ENCODE measurements around the gene LGALS12.

The LGALS12 gene, protein sequence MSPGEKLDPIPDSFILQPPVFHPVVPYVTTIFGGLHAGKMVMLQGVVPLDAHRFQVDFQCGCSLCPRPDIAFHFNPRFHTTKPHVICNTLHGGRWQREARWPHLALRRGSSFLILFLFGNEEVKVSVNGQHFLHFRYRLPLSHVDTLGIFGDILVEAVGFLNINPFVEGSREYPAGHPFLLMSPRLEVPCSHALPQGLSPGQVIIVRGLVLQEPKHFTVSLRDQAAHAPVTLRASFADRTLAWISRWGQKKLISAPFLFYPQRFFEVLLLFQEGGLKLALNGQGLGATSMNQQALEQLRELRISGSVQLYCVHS

DNA sequence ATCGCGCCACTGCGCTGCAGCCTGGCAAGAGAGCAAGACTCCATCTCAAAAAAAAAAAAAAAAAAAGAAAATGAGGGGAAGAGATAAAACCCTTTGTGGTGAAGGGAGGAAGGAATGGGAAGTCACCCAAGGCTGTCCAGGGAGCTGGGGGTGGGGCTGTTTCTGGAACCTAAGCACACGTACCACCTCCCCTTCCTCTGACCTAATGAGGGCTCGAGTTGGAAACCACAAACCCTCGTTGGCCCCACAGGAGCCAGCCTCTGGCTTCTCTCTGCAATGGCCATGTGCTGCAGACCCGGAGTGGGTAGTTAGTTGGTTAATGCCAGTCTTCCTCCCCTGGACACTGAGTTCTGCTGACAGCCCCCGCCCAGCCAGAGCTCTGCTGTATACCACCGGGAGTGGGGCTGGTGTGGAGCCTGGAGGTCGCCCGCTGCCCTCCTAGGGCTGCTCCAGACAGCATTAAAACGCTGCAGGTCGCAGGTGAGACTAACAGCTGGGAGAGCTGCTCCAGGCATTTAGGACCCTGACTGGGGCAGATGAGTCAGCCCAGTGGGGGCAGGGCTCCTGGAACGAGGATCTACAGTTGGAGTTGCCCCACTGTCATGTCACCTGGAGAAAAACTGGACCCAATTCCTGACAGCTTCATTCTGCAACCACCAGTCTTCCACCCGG lies at the start of gene LGALS12:
TSS of gene LGALS12 (plus strand) at position 228 of the 672 bp plus-strand sequence. CDS start at position 603, 375 bp downstream.
- no peak for DNase-seq

DNA sequence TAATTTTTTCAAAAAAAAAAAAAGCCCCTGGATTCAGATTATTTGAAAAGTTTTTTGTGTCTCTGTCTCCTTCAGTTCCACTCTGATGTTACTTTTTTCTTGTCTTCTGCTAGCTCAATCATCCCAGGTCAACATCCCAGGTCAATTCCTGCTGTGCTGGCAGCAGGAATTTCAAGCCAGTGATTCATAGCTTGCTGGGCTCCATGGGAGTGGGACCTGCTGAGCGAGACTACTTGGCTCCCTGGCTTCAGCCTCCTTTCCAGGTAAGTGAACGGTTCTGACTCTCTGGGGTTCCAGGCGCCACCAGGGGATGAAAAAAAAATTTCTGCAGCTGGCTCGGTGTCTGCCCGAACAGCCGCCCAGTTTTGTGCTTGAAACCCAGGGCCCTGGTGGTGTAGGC lies 46.3 kb upstream of the LGALS12 start:
- no peak for DNase-seq

DNA sequence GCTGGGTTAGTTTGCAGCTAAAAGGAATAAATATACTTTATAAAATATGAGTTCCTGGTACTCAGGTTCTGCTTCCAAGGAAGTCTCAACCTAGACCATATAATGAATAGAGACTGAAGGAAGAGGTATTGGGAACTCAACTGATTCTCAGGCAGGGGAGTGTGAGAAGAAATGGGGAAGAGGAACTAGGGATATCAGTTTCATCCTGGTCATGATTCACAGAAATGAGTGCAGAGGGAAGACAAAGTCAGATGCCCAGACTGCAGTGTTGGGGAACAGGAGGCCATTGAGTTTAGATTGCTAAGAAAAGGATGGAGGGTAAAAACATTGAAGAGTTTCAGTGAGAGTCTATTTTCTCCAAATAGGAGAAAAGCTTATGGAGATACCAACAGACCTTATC lies 43.7 kb upstream of the LGALS12 start:
- no peak for DNase-seq

DNA sequence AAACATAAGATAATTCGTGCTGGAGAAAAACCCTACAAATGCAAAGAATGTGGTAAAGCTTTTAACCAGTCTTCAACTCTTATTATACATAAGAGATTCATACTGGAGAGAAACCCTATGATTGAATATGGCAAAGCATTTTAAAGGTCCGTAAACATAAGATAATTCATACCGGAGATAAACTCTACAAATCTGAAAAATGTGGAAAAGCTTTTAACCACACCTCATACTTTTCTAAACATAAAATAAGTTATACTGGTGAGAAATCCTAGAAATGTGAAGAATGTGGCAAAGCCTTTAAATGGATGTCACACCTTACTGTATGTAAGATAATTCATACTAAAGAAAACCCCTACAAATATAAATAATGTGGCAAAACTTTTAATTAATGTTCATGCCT lies 35.6 kb upstream of the LGALS12 start:
- DNase-seq = no peak

DNA sequence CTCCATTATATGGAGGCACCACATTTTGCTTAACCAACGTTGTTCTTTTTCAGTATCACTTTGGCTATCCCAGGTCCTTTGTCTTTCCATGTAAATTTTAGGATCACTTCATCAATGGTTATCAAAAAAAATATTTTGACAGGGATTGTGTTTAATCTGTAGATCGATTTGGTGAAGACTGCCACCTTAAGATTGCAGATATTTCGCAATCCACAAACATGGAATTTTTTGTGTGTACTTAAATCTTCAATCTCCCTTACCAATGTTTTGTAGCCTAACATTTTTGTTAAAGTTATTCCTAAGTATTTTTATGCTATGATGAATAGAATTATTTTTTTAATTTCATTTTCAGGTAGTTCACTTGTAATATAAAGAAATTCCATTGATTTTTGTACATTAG lies 33.5 kb upstream of the LGALS12 start:
- no peak for DNase-seq

DNA sequence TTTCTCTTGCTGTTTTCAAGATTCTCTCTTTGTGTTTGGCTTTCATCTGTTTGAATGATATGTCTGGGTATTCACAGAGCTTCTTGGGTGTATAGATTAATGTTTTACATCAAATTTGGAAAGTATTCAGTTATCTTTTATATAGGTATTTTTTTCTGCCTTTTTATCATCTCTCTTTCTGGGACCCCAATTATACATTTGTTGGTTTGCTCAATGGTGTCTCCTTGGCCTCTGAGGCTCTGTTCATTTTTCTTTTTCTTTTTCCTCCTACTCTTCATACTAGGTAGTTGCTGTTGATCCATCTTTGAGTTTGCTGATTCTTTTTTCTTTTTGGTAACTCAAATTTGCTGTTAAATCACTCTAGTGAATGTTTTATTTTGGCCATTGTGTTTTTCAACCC lies 29.3 kb upstream of the LGALS12 start:
- DNase-seq = no peak

DNA sequence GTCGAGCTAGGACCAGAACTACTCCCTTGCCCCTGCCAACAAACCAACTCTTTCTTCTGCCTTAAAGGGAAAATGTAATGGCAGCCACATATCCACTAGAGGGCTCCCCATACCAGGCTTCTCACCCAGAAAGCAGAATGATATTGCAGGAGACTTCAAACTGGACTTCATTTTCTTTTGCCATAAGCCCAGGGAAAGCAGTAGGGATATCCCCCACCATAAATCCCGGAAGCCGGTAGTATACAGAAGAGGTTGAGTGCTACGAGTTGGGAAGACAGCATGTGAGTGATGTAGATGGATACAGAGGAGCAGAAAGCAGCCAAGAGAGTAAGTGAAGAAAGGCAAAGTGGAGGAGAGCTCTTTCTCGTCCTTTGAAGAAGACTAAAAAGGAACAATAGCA lies 27.0 kb upstream of the LGALS12 start:
- peak; percentile 72 for DNase-seq

DNA sequence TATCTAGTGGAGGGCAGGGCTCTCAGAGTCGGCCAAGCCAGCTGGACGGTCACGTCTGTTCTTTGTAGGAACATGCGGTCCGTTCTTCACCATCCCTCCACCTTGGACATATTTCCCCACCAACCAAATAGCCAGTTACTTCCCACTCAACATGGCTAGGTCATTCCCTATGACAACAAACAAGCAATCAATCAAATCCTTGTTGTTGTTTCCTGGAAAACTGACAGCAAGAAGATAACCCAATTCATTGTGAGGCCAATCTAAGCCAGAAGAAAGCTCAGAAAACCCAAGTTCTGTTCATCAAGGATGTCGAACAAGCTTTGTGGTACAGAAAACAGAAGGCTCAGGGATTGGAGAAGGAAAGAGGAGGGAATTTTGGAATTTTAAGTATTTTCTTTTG lies 25.8 kb upstream of the LGALS12 start:
- no peak for DNase-seq

DNA sequence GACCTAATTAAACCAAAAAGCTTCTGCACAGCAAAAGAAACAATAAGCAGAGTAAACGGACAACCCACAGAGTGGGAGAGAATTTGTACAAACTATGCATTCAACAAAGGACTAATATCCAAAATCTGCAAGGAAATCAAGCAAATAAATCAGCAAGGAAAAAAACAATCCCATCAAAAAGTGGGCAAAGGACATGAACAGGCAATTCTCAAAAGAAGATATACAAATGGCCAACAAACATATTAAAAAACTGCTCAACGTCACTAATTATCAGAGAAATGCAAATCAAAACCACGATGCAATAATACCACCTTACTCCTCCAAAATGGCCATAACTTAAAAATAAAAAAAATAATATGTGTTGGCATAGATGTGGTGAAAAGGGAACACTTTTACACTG lies 20.1 kb upstream of the LGALS12 start:
- DNase-seq = no peak

DNA sequence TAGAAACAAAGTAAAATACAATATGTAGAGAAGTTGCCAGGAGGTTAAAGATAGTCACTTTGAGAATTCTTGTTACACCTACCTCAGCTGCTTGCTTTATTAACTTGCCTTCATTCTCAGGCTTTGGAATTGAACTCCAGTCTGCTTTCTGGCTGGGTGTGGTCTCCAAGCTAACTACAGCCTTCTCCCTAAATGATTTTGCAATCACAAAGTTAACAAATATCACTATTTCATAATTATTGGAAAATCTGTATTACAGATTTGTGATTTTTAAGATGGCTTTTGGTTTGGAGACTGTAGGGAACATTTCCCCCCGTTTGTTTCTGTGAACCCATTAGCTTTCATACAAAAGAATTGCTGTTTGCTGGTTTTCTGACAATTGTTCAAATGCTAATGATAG lies 17.1 kb upstream of the LGALS12 start:
- DNase-seq = no peak

DNA sequence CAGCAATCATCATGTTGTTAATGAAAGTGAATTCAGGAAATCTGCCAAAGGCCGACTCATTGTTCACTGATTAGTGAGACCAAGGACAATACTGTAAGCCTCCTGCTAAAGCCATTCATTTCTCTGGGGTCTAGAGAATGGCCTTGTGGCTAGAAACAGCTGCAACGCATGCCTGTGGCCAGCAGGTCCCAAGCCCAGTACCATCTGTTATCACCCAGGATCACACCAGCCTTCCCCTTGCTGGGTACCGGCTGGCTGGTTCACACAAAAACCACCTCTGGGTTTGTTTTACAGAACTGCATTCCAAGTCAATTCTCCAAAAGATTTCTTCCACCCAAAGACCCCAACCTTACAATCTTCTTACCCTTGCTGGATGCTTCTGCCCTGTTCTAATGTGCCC lies 16.0 kb upstream of the LGALS12 start:
- no peak for DNase-seq

DNA sequence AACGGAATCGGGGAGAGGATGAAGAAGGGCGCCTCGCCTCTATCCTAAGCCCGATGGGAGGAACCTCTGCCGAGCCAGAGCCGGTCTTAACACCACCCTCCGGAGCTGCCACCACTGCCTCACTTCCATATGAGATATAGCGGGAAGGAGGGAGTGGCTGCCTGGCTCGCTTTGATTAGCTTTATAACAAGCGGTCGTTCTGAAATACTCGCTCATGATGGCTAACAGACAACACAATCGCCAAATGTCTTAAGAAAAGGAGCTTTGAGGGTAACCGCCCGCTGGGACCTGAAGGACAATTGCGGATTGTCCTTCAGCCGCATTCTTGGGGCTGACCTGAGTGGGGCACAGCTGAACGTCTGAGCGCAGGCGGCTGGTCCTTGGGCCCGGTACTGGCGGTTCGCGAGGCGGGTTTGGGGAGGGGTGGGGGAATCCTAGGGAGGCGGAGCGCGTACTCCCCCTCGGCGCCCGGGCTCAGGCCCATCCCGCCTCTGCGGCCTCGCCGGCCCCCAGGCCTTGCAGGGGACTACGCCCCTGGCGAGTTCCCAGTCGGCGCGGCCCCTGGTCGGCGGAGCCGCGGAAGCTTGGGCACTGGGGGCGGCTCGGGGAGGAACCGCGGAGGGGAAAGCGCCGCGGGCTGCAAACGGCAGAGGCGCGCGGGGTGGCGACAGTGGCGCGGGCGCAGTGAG lies 15.2 kb upstream of the LGALS12 start, which contains the start of gene PLAAT5:
TSS of gene PLAAT5 (minus strand) at position 617 of the 689 bp plus-strand sequence. CDS start at position 484, 133 bp downstream.
- no peak for DNase-seq

DNA sequence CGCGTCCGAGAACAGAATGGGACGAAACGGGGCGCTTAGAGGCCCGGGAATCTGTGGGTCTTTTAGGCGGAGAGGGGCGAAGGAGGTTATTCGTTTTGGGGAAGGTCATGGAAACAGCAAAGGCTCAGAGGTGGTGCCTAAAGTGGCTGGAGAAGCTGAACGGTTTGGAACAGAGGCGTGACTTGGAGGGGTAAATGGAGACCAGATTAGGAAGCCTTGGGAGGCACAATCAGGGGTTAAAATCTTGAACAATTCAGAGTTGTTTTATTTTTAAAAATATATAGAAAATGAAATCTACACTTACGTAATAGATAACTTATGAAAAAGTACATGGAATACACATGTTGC lies 14.7 kb upstream of the LGALS12 start:
- DNase-seq = no peak

DNA sequence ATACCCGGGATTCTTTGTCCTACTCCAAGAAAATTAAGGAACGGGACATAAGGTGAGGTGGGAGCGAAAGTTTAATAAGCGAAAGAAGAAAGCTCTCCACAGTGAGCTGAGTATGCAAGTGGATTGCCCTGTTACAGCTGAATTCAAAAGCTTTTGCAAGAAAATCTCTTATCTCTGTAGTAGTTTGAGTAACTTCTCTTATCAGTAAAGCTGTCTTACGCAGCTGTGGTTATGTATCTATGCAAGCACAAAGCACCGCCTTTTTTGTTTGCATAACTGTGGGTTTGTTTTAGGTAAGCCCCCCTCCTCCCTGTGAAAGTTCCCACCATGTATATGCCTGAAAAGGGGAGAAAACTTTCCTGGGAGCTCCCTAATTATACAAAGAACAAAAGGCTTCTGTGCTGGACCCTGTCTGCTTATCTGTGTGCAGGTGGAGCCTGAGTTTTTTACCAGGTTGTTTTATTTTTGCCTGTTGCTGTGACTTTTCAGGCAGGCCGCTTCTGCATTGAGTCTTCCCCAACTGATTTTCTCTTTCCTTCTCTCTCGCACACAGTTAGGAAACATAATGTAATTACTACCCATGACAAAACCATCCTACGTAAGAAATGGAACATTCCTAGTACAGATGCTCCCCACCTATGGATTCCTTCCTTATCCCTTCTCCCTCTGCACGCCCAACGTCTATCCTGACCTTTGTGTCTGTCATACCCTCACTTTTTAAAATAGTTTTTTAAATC lies 14.1 kb upstream of the LGALS12 start:
- DNase-seq = no peak

DNA sequence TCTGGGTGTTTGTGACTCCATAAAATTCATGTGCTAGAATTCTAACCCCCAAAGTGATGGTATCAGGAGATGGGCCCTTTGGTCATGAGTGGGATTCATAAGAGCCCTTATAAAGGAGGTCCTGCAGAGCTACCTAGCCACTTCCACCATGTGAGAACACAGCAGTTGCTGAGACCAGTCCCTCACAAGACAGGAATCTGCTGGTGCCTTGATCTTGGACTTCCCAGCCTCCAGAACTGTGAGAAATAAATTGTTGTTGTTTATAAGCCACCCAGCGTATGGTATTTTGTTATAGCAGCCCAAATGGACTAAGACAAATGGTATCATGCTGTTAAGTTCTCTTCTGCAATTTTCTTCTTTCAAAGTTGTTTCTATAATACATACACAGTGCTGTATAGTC lies 13.4 kb upstream of the LGALS12 start:
- no peak for DNase-seq

DNA sequence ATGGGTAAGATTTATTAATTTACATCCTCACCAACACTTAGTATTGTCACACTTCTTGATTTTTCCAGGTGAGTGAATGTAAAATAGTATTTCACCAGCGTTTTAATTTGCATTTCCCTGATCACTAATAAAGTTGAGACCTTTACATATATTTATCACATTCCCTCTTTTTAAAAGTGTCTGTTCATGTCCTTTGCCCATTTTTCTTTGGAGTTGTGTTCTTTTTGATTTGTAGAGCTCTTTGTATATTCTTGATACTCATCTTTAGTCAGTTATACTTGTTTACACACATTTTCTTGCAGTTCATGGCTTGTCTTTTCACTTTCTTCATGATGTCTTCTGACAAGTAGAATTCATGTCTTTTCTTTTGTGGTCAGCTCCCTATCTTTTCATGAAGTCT lies 12.8 kb upstream of the LGALS12 start:
- DNase-seq = no peak

DNA sequence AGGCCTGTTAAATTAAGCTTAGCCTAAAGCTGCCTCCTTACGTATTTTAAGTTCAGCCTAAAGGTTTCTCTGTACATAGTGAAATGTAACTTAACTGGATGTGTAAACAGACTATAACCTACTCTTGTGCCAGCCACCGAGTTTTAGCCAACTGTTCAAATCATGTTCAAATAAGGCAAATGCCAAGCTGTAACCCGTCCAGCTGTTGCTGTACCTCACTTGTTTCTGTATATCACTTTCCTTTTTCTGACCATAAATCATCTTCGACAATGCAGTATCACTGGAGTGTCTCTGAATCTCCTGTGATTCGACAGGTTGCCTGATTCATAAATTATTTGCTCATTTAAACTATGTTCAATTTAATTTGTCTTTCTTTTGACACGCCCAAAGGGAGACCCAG lies 10.9 kb upstream of the LGALS12 start:
- DNase-seq = no peak

DNA sequence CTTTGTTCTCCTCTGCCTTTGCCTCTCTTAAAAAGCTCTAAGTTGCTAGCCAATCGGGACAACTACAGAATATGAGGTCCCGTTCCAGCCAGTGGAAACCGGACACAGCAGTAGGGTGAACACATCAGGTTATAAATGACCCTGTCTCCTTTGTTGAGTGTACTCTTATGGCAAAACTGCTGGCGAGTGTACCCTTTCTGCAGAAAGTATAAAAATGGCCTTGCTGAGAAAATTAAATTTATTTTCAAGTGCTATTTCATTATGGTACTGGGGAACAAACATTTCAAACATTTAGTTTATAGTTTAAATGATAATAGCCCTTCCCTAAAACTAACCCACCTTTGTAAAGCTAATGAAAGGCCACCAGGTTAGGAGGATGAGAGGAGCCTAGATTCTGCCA lies 6.0 kb upstream of the LGALS12 start:
- DNase-seq = no peak

DNA sequence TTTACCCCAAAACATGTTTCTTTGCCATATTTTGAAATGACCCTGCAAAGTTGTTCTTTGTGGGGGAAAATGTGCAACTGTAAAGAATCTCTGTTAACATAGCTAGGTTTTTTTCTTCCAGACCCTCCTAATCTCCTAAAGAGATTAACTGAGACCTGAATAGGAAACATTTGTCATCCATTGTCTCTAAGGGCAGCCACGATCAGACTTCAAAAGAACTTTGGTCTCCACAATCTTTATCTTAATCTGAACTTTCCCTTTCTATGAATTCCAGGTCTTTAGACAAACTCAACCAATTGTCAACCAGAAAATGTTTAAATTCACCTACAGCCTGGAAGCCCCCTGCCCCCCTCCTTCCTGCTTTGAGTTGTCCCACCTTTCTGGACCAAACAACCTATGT lies 4.6 kb upstream of the LGALS12 start:
- no peak for DNase-seq

DNA sequence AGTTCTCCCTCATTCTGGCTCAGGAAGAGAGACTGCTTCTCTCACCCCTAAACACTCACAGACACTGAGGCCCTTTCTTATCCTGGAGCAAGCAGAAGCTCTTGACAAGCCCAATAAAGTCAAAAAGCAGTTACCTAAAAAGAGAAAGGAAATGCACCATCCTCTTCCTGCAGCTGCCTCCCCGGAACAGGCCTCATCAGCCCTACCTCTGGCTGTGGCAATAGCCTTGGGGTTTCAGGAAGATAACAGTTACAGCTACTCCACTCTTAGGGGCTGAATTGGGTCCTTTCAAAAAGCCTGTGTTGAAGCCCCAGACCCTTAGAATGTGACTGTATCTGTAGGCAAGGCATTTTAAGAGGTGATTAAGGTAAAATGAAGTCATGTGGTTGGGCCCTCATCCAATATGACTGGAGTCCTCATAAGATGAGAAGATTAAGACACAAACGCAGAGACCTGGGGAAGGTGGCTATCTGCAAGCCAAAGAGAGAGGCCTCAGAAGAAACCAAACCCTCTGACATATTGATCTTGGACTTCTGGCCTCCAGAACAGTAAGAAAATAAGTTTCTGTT lies 3.5 kb upstream of the LGALS12 start:
- DNase-seq = no peak

DNA sequence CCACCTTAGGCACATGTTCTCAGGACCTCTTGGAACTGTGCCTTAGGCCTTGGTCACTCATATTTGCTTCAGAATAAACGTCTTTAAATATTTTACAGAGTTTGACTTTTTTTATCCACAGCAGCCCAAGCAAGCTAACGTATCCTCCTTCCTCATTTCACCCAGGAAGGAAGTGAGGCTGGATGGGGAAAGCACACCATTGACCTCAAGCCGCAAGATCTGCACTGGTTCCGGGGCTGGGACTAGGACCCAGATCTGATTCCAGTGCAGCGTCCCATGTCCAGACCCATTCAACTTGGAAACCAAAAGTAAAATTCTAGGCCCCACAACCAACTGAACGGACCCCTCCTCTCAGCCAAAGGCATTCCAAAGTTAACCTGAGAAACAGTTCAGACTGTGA lies 2.4 kb upstream of the LGALS12 start:
- no peak for DNase-seq

DNA sequence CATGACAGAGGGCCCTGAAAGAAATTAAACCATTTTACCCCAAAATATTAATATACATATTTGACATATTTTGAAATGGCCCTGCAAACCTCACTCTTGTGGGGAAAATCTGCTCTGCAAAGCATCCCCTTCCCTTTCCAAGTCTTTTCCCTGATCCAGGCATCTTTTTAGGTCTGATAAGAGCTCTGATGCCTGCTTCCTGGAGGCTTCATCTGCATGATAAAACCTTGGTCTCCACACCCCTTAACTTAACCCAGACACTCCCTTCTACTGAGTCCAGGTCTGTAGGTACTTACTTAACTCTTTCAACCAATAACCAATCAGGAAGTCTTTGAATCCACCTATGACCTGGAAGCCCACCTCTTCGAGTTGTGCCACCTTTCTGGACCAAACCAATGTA lies 1.8 kb upstream of the LGALS12 start:
- DNase-seq = no peak

DNA sequence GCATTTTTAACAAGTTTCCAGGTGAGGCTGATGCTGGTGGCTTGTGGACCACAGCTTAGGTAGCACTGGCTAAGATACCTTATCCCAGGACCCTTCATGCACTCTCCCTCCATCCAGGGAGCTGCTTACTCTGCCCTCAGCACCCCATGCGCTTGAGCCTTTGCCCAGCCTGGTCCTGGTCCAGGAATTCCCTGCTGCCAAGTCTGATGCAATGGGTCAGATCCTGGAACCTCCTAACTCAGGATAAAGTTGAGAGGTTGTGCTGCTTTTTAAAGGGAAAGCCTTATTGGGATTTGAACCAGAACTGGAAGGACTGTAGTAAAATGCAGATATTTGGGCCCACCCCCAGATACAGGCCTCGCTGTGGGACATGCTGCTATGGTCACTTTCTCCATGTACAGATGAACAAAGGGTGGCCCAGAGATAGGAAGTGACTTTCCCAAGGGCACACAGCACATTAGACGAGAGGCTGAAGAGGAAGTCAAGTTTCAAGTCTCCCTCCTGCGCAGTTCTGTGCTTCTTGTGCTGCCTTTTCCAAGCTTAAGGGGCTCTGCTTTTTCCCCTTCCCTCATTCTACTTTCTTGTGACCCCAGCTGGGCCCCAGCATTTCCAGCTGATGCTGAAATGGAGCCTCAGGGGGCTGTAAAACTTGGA lies 824 bp upstream of the LGALS12 start:
- no peak for DNase-seq
